ENCODE data around the gene KRT5.
"Not testable (repeated sequence)": the region's sequence is repeated elsewhere in the genome, so short reads cannot be mapped to it uniquely, and the experiment has no call there.

KRT5 gene

DNA sequence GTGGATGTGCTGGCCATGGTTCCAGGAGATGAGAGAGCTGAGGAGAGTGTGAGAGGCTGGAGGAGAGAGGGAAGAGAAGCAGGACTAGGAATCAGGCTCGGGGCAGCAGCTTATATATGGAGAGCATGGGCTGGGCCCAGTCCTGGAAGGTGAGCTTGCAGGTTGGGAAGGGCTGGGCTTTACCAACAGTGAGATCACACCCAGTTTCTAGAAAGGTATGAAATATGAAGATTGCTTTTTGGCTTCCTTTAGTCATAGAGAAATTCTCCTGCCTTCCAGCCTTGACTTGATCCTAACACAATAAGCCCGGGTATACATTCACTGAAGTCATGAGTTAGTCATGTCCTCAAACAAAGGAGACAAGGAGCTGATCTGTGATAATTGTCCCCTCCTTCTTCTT lies 27.0 kb downstream of the KRT5 start, which contains the start of gene KRT6A:
Gene KRT6A (minus strand): TSS at position 86 of the 400 bp plus-strand sequence. CDS start 69 bp downstream, at position 17.
- DNase-seq = no peak

DNA sequence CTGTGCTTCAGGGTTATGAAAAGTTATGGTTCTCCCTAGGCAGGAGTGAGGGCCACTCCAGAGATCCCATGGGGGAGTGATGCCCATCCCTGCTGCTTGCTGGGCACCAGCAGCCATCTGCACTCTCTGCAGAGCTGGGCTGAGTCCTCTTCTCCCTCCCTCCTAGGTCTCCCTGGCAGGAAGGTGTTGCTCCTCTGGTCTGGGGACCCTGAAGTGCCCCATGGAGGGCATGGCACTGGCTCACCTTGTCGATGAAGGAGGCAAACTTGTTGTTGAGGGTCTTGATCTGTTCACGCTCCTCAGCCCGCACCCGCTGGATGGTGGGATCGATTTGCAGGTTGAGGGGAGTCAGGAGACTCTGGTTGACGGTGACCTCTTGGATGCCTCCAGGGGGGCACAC lies 27.8 kb downstream of the KRT5 start:
- not testable (repeated sequence) for DNase-seq

DNA sequence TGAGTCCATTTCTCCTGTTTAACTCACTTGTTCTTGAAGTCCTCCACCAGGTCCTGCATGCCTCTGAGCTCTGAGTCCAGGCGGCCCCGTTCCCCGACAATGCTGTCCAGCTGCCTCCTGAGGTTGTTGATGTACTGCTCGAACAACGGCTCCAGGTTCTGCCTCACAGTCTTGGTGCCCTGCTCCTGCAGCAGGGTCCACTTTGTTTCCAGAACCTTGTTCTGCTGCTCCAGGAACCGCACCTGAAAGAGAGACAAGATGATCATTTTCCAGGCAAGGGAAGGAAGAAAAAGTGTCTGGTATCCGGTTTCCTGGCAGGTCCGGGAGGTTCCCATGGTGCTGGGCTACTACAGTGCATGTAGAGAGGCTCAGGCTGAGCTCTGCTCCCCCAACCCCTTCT lies 28.7 kb downstream of the KRT5 start:
- DNase-seq = not testable (repeated sequence)

DNA sequence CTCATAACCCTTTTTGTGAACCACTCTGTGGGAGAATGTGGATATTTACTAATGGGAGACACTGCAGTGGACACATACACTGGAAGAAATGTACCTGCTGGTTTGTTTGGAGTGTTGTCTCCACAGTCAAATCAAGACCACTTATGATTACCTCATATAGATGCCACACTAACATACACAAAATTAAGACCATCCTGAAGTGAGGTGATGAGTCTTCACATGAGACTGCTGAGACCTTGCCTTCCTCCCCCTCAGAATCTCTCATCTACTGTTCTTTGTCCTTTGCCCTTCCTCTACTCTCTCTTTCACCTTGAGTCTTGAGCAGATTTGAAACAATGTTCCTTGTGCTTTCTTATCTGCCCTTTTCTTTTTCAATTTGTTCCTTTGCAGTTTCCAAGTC lies 31.5 kb downstream of the KRT5 start:
- DNase-seq = no peak

GRCh38 chr12:52487744-52488443 lies 32.3 kb downstream of the KRT5 start:
- DNase-seq = not testable (repeated sequence)

DNA sequence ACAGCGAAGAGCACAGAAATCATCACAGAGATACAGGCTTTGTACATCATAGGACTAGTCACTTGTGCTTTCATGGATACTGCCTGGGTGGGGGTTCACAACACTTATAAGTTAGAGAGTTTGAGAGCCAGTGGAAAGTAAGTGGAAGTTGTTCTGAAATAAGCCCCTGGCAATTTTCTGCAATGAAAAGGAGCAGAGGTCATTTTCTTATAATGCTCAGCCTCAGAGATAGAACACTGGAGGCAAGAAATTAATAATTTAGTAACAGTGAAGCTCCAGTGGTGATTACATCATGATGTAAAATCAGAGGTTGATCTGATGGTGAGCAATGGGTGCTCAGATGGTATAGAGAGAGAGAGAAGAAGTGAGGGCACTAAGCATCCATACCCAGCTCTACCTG lies 33.0 kb downstream of the KRT5 start:
- no peak for DNase-seq

DNA sequence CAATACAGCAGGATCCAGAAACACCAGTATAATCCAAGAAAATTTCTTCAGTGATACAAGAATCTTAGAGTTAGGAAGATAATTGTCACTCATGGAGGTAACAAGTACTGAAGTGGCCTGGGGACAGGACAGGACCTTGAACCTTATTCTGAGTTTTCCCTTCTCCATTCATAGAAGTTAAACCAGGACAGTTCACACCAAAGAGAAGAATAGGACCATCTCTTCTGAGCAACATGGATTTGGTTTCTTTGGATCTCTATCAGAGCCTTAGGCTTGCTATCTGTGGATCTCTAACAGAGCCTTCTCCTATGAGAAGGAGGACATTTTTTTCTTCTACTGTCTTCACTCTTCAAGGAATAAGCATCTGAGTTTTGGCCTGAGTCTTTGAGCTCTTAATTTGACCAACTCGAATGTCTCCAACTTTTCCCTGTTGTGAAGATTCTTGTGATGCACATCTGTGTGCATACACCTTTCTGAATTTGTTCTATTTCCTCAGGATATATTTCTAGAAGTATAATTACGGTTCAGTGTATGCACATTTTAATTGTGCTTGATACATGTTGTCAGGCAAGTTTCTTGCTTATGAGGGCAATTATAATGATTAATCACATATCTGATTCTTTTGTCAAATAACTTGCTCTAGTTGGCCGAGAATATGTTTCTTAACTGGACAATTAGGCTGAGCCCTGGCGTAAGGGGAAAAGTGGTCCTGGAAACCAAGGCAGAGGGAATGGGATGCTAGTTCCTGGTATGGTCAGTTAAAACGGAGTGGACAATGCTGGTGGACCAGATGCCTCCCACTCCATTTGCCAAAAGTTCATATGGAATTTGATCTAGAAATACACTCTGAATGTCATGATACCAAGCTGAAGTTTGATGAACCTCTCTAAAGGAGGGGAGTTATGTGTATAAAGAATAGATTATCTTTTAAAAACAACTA lies 33.8 kb downstream of the KRT5 start:
- no peak for DNase-seq

GRCh38 chr12:52480073-52480472 lies 40.1 kb downstream of the KRT5 start:
- DNase-seq = no peak

DNA sequence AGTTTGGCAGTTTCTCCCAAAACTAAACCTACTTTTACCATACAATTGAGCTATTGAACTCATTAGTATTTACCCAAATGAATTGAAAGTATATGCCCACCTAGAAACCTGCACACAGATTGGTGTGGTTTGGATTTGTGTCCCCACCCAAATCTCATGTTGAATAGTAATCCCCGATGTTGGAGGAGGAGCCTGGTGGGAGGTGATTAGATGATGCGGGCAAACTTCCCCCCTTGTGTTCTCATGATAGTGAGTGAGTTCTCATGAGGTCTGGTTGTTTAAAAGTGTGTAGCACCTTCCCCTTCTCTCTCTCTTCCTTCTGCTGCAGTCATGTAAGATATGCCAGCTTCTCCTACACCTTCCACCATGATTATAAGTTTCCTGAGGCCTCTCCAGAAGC lies 42.5 kb downstream of the KRT5 start:
- no peak for DNase-seq

DNA sequence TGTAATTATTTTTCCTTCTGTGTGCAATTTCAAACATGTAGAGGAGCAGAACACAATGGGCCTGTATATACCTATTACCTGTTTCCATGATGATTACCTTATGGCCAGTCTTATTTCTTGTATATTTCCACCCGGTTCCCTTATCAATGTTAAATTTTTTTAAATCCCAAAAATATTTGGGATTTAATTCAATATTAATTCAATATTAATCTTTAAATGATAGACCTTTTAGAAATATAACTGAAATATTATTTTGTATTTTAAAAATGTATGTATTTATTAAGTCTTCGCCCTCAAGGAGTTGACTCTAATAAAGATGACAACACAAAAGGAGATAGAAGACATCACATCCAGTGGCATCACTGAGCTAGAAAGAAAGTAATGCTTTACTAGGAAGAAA lies 46.0 kb downstream of the KRT5 start:
- DNase-seq = no peak

GRCh38 chr12:52473768-52474167 lies 46.4 kb downstream of the KRT5 start, which contains the start of gene KRT6C:
KRT6C (minus strand) TSS chr12:52473805; CDS start chr12:52473737, 68 bp downstream.
- DNase-seq = no peak

DNA sequence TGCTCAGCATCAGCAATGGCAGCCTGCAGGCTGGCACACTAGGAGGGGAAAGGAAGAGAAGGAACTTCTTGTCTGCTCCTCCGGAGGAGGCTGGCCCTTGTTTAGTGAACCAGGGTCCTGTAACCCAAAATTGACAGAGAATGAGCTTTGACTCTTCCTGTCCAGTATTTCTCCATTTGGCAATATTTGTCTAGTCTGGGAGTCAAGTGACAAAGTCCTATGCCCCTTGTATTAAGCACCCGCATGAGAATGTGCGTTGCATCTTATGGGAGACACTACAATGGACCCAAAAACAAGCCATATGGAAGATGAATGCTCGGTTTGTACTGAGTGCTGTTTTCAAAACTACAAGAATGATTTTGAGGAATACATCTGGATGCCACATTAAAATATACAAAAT lies 50.3 kb downstream of the KRT5 start:
- DNase-seq = no peak

DNA sequence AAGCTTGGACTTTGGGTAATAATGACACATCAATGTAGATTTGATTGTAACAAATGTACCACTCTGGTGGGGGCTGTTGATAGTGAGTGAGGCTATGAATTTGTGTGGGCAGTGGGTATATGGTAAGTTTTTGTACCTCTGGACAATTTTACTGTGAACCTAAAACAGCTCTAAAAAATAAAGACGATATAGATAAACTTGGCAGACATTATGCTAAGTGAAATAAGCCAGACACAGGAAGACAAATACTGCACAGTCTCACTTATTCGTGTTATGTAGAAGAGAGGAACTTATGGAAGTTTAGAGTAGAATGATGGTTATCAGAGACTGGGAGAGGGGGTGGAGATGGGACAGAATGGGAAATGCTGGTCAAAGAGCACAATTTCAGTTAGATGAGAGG lies 55.3 kb downstream of the KRT5 start:
- no peak for DNase-seq

Measured in central memory CD4-positive, alpha-beta T cell (primary cell).